GM10248 (cell line): Measurements from ENCODE around the gene TMEM135.

Experiments used
- CTCF ChIA-PET: fragments of 300-600 bp; sonication (Branson Sonifier 250); formaldehyde crosslinking; extraction: SDS; loops from one replicate; lab custom pipeline; 2021; ENCODE audit warnings: antibody characterized with exemption; lab: Yijun Ruan, JAX
- POLR2A ChIA-PET: fragments of 350-650 bp; sonication (Branson Sonifier 250); formaldehyde crosslinking; extraction: SDS; loops from one replicate; lab custom pipeline; 2020; ENCODE audit warnings: antibody characterized with exemption; lab: Yijun Ruan, JAX
- DNase-seq: peaks from one replicate; pipeline ENCODE4 v3.0.0; 2012; ENCODE audit errors: extremely low spot score
- TF ChIP-seq, protein P1 (sequence below): IDR thresholded peaks from 2 replicates; pipeline ENCODE4 v1.5.1; 2012; ENCODE audit warnings: mild to moderate bottlenecking, low read depth; ENCODE audit errors: extremely low read depth, missing control alignments, control extremely low read depth

TMEM135 gene

DNA sequence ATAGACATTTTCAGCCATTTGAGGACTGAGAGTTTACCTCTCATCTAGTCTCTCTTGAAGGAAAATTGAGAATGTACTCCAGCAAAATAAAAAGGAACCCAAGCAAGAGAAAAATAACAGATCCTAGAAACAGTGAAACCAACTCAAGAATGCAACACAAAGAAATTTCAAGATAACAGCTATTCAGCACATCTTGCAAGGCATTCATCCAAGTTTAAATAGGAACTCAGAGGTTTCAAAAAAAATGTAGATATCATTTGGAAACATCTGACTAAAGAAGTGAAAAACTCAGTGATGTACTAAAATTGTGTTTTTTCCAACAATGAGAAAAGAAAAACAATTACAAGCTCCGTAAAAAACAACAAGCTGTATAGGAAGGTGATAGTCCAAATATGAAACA lies 76.4 kb downstream of the TMEM135 start:
- DNase-seq: no peak
- CTCF ChIA-PET: interaction anchor here (1.0 to 1.3 kb wide), 2 partner anchors 9 to 15 kb away, joined by 3 to 4 read pairs; no protein-coding TSS in a partner anchor
- TF ChIP-seq, protein P1, sequence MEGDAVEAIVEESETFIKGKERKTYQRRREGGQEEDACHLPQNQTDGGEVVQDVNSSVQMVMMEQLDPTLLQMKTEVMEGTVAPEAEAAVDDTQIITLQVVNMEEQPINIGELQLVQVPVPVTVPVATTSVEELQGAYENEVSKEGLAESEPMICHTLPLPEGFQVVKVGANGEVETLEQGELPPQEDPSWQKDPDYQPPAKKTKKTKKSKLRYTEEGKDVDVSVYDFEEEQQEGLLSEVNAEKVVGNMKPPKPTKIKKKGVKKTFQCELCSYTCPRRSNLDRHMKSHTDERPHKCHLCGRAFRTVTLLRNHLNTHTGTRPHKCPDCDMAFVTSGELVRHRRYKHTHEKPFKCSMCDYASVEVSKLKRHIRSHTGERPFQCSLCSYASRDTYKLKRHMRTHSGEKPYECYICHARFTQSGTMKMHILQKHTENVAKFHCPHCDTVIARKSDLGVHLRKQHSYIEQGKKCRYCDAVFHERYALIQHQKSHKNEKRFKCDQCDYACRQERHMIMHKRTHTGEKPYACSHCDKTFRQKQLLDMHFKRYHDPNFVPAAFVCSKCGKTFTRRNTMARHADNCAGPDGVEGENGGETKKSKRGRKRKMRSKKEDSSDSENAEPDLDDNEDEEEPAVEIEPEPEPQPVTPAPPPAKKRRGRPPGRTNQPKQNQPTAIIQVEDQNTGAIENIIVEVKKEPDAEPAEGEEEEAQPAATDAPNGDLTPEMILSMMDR: no peak
- POLR2A ChIA-PET: no interaction called here

- CTCF ChIA-PET: no interaction called here
- DNase-seq: no peak
Measured at GRCh38 chr11:87116185-87116584, 78.5 kb downstream of the TMEM135 start.

DNA sequence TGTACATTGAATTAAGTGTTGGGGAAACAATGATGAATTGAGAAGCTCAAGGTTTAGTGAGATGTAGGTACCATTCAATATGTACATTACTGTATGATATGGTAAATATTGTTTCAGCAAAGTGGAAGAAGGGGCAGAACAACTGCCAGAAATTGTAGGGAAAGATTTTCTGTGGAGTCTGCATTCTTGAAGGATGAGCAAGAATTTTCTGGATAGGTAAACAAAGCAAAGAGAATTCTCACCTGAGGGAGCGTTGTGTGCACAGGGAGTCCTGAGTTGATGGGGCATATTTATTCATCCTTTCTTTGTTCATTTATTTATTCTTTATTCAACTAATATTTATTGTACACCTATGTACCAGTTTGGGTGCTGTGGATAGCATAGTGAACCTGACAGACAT lies 83.2 kb downstream of the TMEM135 start:
- no peak for DNase-seq
- ChIA-PET CTCF (no interaction called here), POLR2A (no interaction called here)
- TF ChIP-seq, protein P1: no peak

More at GRCh38 chr11:87116185-87116584, 78.5 kb downstream of the TMEM135 start:
- TF ChIP-seq, protein P1: no peak
- POLR2A ChIA-PET: no interaction called here

DNA sequence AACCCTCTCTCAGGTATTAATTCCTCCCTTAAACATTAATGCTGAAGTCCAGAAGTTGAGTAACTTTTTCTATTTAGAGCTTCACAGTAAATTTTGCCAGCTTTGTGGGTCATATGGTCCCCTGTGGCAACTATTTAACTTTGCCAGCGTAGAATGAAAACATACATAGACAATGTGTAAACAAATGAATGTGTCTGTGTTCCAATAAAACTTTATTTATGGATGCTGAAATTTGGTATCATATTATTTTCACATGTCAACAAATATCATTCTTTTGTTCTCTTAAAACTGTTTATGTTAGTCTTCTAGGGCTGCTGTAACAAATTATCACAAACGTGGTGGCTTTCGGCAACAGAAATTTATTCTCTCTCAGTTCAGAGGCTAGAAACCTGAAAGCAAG lies 85.1 kb downstream of the TMEM135 start:
- ChIA-PET POLR2A (no interaction called here), CTCF (interaction anchor here (1.2 to 1.6 kb wide), 3 partner anchors 8 to 19 kb away, joined by 3 to 5 read pairs (median 4); no protein-coding TSS in a partner anchor)
- DNase-seq: no peak
- TF ChIP-seq, protein P1: no peak

GRCh38 chr11:87125257-87125656 lies 87.5 kb downstream of the TMEM135 start:
- POLR2A ChIA-PET: no interaction called here
- no peak for DNase-seq
- TF ChIP-seq, protein P1: no peak
- CTCF ChIA-PET: interaction anchor here (0.8 to 2.0 kb wide), 3 partner anchors 9 to 27 kb away, joined by 3 to 4 read pairs (median 4); no protein-coding TSS in a partner anchor

GRCh38 chr11:87127101-87127500 lies 89.4 kb downstream of the TMEM135 start:
- ChIA-PET CTCF (interaction anchor here (0.9 to 1.4 kb wide), 2 partner anchors 9 to 17 kb away, joined by 3 read pairs; no protein-coding TSS in a partner anchor), POLR2A (no interaction called here)
- DNase-seq: no peak
- TF ChIP-seq, protein P1: no peak
